ENCODE results near the gene MGME1.

MGME1 gene, protein sequence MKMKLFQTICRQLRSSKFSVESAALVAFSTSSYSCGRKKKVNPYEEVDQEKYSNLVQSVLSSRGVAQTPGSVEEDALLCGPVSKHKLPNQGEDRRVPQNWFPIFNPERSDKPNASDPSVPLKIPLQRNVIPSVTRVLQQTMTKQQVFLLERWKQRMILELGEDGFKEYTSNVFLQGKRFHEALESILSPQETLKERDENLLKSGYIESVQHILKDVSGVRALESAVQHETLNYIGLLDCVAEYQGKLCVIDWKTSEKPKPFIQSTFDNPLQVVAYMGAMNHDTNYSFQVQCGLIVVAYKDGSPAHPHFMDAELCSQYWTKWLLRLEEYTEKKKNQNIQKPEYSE

DNA sequence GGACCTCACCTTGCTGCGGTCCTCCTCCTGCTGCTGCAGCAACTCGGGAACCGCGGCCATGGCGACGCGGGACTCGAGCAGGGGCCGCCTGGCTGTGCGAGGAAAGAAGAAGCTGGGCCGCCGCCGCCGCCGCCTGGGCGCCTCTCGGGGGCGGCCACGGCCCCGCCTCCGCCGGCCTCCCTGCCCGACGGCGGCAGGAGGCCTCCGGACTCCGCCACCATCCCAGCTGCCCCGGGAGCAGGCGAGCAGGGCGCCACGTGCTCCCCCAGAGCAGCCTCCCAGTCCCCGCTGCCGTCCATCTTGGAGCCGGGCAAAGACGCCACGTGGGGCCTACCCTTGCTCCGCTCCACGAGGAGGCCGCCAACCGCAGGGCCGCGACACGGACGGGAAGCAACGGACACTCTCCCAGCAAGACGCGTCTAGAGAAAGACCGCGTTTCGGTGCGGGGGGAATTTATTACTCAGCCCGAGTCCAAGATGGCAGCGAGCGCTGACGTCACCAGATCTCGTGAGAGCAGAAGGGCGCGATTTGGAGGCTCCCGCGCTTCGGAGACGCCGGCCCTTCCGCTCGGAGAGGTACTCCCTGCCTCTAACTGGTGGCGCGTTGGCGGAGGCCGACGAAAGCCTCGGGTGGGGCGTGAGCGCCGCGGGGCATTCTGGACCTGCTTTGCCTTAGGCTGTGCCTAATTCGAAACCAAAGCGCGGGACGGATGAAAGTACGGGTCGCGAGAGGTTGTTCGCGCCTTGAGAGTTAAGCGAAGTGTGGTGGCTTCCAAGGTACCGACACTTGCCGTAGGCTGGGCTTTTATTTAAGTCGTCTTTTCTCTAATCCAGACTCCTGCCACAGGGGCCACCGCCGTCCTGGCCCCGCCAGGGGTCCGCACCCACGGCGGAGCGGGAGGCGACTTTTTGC is at the start of gene MGME1, which contains the start of gene SNX5:
Gene MGME1, plus strand, starts transcription at position 653 of the 912 bp plus-strand sequence. CDS start 842 bp downstream, outside the sequence.
Gene SNX5, minus strand, starts transcription at position 429 of the 912 bp plus-strand sequence. Its CDS starts 369 bp downstream, at position 60.
- DNase-seq (ENCODE audit: low read depth): peak; percentile 99

DNA sequence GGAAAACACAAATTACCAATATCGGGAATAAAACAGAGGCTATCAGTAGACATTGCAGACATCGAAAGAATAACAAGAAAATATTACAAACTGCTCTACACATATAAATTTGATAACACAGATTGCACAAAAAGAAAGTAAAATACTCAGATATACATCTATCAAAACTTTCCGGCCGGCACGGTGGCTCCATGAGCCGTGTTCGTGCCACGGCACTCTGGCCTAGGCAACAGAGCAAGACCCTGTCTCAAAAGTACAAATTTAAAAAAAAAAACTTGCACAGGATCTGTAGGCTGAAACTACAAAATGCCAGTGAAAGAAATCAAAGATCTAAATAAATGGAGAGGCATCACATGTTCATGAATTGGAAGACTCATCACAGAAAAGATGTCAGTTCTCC is 49.7 kb upstream of the MGME1 start:
- DNase-seq (ENCODE audit: low read depth): no peak

DNA sequence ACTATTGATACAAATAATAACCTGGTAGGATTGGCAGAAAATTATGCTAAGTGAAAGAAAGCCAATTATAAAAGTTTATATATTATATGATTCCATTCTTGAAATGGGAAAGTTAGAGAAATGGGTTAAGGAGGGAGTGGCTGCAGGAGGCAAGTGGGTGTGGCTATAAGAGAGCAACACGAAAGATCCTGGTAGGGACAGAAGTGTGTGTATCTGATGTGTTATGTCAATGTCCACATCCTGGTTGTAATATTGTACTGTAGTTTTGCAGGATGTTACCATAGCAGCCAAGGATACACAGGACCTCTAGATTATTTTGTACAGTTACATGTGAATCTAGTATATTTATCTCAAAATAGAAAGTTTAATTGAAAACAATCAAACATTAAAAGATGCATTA is 47.0 kb upstream of the MGME1 start:
- DNase-seq (ENCODE audit: low read depth): no peak

DNA sequence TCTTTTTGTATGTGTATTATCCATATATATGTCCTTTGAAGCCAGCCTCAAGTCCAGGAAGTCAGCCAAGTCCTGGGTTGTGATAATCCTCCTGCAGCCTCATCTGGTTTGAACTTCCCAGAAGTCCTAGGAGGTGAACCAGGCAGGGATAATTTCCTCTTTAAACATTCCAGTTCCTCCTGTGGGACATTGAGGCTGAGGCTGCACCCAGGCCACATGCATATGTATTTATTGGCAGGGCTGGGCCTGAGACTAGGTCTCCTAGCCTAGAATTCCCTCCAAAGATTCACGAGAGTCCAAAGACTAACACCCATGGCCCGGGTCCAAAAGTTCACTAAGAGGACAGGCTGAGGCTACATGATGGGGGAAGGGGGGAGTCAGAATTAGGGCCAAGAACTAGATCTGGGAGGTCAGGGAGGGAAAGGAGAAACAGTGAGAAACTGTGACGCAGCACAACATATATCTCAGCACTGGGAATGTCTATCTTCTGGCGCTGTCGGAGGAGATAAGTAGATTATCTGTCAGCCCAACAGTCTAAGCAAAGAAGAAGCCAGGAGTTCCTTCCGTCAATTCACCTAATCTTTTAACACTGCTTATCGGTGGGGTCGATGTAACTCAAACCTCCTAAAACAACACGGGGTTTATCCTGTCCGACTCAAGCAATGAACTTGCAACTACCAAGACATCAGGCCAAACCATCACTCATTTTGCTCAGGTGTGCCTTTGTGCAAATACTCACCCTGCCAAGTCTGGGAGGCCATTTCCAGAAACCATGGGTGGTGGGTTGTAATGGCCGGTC is 43.5 kb upstream of the MGME1 start:
- DNase-seq (ENCODE audit: low read depth): no peak

DNA sequence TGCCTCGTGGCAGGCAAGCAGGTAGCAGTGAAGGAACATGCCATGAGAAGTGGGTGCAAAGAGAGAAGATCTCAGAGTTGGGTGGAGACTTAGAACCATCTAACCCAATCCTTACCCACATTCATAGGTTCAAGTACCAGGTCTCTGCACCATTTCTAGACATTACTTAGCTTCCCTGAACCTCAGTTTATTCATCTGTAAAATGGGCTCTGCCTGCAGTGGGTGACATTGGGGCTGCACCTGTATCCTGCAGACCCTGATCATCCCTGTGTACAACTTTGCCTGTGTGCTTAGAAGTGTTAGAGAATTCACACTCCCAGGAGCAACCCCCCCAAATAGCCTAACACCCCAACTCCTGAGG is 42.9 kb upstream of the MGME1 start:
- no peak for DNase-seq (ENCODE audit: low read depth)

DNA sequence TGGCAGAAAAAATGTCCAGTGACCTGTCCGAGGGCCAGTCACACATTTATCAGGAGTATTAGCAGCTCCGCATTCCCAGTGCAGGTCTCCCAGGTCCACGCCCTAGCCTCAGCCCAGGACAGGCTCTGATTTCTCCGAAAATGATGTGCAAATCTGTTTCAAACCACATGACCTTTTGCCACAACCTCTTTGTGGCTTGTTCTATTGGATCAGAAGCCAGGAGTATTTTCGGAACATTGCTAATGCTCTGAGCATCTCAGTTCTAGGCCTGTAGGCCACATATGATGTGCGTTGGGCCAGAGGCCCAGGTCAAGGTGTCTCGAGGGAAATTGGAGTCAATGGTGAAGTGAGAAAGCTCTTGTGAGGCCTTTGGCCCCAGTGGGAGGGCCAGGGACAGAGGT is 40.6 kb upstream of the MGME1 start:
- DNase-seq (ENCODE audit: low read depth): no peak

DNA sequence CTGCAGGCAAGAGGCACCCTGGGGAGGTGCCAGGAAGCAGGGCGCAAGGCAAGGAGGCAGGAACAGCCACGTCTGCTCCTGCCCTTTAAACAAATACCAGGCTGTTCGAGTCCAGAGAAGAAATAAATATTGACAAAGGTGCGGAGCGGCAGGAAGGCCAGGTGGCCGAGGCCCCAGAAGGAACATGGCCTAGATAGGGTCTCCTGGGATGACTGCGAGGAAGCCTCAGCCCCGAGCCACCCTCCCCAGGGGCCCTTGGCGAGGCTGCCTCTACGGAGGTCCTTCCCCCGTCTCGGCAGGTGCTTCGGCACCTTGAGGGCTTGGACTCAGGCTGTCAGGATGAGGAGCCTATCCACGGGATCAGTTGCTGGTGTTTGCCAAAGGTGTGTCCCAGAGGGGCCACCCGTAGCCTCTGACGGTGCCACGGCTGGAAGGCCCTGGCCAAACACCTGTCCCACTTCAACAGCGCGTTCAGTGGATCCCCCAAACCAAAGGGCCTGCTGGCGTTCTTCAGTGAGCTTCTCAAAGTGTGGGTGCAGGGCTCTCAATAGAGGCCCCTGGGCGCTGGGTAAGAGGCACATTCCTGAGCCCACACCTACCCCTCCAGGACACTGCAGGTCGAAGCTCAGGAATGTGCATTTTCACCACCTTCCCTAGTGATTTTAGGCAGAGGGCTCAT is 40.0 kb upstream of the MGME1 start:
- no peak for DNase-seq (ENCODE audit: low read depth)

DNA sequence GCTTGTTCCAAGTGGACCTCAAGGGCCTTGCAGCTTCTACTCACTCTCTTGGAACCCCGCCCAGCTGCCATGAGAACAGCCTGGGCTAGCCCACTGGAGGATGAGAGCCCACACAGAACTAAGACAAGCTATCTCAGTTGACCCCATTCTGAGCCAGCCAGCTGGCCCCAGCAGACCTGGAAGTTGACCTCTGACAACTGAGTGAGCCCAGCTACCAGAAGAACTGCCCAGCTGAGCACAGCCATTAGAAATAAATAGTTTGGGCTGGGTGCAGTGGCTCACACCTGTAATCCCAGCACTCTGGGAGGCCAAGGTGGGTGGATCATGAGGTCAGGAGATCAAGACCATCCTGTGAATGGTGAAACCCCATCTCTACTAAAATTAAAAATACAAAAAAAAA is 37.3 kb upstream of the MGME1 start:
- DNase-seq (ENCODE audit: low read depth): no peak

DNA sequence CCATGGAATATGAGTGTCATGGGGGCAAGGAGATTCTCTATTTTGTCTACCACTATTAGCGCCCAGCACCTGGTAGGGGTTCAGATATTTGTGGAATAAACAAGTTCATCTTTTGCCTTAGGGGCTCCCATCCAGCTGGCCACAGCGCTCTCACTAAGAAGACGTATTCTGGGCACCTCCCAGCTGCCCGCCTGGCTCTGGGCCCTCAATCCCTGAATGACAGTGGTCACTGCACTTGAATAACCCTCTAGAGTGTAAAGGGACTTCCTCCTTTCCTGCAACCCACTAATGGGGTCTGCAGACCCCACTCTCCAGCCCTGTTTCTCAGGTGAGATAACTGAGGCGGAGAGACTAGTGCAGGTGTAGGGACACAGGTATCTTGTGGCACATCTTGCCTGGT is 36.4 kb upstream of the MGME1 start:
- DNase-seq (ENCODE audit: low read depth): no peak

DNA sequence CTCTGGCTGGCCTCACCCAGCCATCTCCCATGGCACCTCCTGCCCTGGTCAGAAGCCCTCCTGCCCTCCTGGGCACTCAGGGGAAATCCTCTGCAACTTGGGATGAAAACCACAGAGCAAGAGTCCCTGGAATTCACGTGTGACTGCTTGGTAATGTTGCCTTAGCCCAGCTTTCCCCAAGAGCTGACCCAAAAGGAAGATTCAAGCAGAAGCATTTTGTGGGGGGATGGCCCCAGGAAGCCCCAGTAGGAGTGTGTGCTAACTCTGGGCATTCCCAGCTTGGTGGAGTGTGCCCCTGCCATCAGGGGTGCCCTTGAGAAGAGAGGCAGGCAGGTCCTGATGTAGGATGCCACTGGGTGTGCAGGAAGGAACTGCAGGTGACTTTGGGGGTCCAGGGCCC is 35.7 kb upstream of the MGME1 start:
- DNase-seq (ENCODE audit: low read depth): no peak

DNA sequence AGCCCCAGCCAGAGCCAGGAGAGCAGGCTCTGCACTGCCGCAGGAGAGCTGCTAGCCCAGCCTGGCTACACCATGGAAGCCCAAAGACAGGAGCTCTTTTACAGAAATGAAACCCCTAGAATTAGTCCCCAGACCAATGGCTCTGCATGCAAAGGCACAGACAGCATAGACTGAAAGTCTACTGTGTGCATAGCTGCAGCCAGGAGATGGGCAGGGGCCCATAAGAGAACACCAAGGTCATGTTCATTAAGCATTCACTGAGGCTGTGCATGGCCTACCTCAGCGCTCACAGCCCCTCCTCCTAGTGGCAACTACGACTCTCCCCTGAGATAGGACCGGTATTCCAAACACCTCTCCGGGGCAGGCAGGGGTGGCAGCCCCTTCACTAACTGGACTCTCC is 35.1 kb upstream of the MGME1 start:
- no peak for DNase-seq (ENCODE audit: low read depth)

DNA sequence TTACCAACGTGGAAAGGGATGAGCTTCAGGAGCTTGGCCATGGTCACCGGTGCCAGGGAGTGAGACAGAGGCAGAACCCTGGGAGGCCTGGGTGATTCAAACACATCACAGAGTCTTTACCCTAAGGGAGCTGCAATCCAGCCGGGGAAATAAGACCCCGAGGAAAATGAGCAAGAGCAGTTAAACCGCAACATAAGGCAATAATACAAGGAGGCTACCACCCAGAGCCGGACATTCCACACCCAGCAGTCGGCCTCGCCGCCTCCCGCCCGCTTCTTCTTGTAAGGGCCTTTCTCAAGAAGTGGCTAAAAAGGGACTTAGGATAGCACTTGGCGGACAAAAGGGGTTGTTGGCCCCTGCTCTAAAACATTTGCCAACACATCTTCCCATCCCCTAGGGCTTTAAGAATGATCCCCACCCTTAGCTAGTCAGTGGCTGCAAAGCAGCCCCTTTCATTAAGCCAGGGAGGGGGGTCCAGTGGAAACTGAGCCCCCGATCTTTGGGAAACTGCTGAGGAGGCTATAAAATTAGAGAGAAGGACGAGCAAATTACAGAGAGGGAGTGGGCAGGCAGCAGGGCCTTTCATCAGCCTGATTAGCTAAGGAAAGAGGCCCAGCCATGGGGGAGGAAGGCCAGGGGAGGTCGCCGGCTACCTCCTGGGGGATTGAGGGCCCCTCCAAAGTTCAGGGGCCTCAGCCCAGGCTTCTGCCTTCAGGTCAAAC is 34.5 kb upstream of the MGME1 start:
- no peak for DNase-seq (ENCODE audit: low read depth)

DNA sequence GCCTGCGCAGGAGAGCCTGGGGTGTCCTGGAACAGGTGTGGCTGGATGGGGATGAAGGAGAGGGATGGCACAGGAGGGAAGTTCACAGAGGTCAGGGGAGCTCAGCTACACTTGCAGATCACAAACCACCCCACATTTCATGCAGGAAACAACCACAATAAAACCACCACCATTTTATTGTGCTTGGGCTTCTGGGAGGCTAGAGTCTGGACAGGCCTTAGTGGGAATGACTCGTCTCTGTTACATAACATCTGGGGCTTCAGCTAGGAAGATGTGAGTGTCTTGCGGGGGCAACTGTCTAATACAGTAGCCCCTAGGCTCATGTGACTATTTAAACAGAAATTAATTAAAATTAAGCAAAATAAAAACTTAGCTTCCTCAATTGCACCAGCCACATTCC is 33.6 kb upstream of the MGME1 start:
- DNase-seq (ENCODE audit: low read depth): no peak

DNA sequence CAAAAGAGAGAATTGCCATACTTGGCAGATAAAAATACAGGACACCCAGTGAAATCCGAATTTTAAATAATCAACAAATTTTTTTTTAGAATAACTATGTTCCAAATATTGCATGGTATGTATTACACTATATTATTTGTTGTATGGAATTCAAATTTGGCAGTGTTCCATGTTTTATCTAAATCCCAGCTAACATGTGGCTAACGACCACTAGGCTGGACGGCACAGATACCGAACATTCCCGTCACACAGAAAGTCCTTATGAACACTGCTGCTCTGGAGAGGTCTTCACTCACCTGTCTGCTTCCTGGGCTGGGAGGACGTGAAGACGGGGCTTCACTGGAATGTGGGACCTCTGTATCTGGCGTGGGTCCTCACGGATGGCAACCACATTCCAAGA is 33.1 kb upstream of the MGME1 start:
- DNase-seq (ENCODE audit: low read depth): no peak

DNA sequence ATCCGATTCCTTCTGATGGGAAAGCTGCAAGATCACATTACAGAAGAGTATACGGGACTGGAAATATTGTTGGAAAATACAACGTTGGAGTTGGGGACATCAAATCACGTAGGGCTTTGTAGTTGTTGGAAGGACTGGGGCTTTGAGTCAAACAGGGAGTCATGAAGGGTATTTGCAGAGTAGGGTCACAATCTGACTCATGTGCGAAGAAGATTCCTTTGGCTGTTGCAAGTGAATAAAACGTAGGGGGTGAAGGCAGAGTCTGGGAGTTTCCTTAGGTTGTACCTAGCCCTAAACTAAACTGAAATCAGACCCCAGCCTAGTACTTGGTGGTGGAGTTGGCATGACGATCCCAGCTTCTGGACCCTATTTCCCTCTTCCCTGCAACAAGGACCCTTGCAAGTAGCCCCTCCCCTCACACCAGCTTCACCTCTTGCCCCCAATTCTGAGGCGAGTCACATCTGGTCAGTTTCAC is 32.5 kb upstream of the MGME1 start:
- no peak for DNase-seq (ENCODE audit: low read depth)

DNA sequence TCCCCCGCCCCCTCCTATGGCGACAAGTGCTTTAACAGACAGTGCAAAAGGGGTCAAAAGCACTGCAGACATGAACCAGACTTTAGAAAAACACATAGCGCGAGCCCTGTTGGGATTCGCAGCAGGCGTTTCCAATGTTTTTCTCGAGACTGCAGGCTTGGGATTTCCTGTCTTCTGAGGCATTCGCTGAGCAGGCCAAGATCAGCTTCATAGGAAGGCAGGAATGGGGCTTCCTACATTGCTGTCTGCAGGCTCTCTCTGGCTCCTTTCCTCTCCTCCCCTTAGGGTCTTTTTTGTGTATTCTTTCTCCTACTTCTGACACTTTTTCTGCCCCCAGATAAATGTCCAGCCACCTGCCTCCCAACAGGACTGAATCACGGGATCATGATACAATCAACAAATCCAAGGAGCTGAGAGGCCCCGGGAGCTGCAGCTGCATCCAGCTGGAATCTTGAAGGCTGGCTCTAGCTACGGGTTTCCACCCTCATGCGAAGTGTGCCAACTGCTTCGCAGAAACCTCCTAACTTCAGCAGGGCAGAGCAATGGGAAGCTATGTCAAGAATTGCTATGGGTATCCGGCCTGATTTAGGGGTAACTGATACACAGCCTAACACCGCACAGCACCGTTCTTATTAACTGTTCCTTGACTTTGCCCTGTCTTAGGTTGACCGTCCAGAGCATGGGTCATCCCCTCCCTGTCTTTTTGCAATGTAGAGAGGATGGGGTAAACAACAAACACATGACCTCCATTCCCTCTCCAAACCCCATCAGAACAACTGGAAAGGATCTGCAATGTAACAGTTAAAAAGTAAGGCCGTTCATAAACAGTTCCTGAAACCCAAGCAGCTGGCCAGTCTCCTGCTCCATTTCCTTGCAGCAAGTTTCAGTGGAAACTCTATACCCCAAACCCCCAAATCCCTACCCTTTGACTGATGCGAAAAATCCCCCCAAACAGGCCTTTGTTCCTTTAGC is 31.8 kb upstream of the MGME1 start:
- DNase-seq (ENCODE audit: low read depth): no peak

DNA sequence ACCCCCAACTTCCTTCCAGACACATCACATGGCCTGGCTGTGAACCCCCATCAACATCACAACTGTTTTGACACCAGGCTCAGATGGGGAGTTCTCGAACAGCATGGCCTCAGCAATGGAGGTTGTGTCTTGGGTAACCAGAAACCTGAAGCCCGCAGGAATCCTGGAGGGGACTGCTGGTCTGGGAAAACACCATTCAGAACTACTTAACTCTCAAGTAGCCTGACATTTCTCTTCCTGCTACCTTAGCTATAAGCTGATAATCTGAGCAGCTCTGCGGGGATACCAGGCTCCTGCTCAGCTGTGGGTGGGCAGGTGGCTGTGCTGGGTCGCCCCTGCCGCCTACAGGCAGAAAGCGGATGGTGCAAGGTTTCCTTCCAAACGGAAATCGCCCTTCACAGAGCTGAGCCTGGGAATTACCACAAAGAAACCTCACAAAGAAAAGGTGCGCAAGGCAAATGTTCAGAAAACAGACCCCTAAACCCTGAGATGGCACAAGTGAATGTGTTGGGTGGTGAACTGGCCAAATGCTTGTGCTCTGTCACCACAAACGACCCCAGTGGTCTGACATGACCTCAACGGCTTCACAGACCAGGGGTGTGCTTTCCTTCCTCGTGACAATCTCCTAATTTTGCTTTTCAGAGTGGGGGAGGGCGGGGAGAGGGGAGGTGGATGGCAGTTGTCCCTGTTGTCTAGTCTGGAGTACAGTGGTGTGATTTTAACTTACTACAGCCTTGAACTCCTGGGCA is 29.8 kb upstream of the MGME1 start:
- DNase-seq (ENCODE audit: low read depth): no peak

DNA sequence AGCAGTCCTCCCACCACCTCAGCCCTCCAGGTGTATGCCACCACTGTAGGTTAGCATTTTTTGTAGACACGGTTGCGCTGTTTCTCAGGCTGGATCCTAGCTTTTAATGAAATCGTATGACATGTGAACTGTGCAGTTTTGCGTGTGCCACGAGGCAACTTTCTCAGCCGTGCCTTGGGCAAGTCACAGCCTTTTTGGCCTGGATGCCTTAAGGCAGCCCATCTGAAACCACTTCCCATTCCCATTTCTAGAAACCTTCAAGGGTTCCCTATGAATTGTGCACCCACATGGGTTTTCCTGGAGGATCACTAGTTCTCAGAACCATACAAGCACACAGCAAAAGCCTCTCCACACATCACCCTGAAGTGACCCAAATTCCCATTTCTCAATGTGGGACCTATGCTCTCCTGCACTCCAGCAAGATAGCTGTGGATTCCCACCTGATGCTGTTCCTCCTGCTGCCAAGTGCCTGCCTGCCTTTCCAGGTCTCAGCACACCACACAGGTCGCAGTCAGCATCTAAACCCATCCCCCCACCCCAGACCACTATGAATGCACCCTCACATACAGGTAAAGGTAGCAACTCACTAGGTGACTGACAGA is 29.1 kb upstream of the MGME1 start:
- DNase-seq (ENCODE audit: low read depth): no peak
